VCaP (cell line): Measurements from ENCODE around the gene ATP5ME.

Experiments used
- H3K27ac ChIP-seq: fragments of 450-650 bp; 2 replicates; pipeline ENCODE4 v1.5.1; 2017
- TF ChIP-seq, protein P1 (sequence below): fragments of 450-650 bp; conservative IDR thresholded peaks from 2 replicates; pipeline ENCODE4 v1.5.1; 2017; ENCODE audit warnings: mild to moderate bottlenecking, moderate library complexity

The ATP5ME gene

DNA sequence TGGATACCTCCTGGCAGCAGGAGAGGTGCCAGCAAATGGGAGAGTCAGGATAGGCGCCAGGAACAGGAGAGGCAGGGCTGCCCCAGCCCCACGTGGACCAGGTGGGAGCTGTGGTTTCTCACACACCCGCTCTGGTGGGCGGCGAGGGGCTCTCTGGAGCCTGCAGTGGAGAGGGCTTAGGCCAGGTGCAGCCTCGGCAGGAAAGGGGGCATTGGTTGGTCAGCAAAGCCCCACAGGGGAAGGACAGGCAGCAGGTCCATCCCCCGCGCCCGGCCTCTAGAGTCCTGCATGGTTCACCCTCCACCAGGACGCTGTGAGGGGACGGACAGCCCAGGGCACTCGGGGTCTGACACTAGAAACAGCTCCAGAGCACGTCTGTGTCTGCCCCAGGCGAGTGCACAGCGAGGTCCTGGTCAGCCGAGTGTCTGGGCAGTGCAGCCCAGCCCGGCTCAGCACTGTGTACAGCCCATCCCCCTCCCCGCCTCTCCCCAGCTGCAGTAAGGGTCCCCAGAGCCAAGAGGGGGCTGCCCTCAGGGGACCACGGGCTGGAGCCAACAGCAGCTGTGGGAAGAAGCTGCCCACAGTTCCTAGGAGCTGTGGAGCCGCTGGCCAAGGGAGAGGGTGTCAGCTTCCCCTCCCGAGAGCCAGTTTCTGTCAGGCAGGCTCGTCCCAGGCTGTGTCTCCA lies 8.2 kb downstream of the ATP5ME start:
- no peak overlapping the region for H3K27ac ChIP-seq
- TF ChIP-seq, protein P1, sequence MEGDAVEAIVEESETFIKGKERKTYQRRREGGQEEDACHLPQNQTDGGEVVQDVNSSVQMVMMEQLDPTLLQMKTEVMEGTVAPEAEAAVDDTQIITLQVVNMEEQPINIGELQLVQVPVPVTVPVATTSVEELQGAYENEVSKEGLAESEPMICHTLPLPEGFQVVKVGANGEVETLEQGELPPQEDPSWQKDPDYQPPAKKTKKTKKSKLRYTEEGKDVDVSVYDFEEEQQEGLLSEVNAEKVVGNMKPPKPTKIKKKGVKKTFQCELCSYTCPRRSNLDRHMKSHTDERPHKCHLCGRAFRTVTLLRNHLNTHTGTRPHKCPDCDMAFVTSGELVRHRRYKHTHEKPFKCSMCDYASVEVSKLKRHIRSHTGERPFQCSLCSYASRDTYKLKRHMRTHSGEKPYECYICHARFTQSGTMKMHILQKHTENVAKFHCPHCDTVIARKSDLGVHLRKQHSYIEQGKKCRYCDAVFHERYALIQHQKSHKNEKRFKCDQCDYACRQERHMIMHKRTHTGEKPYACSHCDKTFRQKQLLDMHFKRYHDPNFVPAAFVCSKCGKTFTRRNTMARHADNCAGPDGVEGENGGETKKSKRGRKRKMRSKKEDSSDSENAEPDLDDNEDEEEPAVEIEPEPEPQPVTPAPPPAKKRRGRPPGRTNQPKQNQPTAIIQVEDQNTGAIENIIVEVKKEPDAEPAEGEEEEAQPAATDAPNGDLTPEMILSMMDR = no peak

DNA sequence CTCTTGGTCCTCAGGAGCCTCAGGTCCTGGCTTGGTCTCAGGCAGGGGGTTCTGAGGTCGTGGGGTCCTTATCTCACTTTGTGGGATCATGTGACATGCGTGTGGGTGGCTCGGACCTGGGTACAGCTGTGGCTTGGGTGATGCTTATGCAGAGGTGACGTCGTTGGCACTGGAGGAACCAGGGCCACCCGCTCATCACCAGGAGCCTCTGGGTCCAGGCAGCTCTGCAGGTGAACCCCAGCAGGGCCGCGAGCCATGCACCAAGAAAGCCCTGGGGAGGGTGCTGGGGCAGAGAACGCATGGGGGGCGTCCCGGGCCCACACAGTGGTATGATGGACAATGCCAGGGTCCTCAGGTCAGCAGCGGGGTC lies 8.7 kb downstream of the ATP5ME start:
- TF ChIP-seq, protein P1 = no peak
- H3K27ac ChIP-seq = no peak overlapping the region

DNA sequence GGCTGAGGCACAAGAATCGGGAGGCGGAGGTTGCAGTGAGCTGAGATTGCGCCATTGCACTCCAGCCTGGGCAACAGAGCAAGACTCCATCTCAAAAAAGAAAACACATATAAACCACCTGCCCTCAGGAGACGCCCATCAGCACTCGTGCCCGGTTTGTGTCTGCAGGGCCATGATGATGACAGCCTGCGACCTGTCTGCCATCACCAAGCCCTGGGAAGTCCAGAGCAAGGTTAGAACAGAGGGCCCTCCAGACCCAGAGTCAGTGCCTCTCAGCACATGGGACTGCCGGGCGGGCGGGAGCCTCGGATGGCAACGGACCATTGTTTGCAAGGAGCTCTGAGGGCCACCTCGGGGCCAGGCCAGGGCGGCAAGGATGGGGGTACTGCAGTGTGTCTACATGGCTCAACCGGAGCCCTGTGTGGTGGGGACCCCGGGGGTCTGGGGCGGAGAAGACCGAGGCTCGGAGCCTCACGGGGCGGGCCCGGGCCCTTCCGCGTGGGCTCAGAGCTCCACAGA lies 9.3 kb downstream of the ATP5ME start:
- TF ChIP-seq, protein P1 = no peak
- H3K27ac ChIP-seq = no peak overlapping the region

DNA sequence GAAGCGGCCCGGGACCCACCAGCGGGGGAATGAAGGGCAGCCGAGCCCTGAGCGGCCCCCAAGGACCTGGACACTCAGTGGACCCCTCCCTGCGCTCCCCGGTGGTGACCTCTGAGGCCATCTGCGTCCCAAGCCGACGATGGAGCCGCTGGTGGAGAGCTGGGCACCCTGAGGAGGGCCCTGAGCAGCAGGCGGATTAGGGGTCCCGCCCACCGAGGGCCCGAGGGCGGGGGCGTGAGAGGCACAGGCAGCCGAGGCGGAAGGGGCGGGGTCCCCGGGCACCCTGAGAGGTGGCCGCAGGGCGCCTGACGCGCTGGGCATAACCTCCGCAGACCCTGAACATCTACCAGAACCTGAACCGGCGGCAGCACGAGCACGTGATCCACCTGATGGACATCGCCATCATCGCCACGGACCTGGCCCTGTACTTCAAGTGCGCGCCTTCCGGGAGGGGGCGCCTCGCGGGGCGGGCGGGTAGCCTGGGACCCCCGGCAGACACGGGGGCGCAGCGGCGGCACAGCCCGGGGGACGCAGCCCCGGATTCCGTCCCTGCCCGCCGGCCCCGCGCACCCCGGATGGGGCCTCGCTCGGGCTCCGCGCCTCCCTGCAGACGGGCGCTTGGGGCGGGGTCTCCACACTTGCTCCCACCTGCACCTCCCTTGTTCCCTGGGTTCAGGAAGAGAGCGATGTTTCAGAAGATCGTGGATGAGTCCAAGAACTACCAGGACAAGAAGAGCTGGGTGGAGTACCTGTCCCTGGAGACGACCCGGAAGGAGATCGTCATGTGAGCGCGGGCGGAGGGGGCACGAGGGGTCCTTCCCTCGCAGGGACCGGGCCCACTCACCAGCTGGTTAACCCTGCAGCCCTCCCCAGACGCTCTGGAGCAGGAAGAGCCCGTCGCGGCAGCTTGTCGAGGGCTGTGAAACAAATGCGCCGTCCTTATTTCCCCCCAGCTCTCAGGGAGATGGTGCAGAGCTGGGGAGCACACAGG lies 10.3 kb downstream of the ATP5ME start:
- TF ChIP-seq, protein P1 = no peak
- H3K27ac ChIP-seq = no peak overlapping the region

DNA sequence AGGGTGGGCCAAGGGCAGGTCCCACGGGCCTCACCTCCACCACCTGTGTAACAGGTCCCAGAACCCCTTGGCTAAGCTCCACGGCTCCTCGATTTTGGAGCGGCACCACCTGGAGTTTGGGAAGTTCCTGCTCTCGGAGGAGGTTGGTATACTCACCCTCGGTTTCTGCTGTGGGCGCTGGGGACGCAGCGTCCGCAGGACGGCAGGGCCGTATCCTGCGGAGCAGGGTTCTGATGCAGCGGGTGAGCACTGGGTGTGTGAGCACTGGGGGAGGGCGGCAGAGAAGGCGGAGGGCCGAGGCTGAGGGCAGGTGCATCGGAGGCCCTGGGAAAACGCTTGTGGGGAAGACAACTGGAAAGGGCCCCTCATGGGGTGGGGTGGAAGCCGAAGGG lies 11.0 kb downstream of the ATP5ME start:
- H3K27ac ChIP-seq = no peak overlapping the region
- TF ChIP-seq, protein P1 = no peak

DNA sequence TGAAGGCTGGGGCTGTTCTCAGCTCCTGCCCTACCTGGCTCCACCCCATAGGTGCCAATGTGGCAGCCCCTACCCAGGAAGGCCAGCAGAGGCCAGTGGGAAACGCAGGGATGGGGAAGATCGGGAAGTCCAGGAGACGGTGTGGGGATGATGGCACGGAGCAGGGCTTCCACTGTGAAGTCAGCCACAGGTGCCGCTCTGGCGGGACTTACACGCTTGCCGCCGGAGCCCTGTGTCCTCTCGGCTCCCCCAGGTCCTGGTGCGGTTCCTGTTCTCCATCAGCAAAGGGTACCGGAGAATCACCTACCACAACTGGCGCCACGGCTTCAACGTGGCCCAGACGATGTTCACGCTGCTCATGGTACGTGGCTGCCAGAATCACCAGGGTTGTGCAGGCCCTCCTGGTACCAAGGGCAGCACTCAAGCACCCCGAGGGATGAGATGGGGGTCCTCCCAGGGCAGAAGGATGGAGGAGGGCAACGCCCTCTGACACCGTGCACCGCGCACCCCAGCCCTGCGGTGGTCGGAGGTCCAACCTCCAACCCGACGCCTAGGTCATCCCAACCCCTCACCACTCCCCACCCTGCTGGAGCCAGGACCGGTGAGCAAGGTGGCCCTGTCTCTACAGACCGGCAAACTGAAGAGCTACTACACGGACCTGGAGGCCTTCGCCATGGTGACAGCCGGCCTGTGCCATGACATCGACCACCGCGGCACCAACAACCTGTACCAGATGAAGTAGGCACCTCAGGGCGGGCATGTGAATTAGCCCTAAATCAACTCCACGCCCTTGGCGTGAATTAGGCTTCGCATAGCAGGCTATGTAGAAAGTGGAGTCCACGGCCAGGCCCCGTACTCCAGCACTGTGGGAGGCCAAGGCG lies 12.0 kb downstream of the ATP5ME start:
- no peak overlapping the region for H3K27ac ChIP-seq
- TF ChIP-seq, protein P1 = no peak
